Breast epithelium (tissue), 4 donors: ENCODE measurements around the gene CYBRD1. TPM values are rescaled to one million over a fixed set of nuclear protein-coding genes. Genes with fewer than 3 reads are reported as not detected.

ENCODE experiments used
- DNase-seq, 2 donors: peaks; one replicate each; pipeline ENCODE4 v3.0.0-alpha.2; 2019; ENCODE audit warnings: low spot score in 2 of 2
- H3K27ac ChIP-seq, 2 donors: fragments of 200-600 bp; sonication (generic) in 1 of 2; one replicate each; pipeline ENCODE4 v1.5.1; 2016 to 2019; ENCODE audit warnings: mild to moderate bottlenecking in 1 of 2
- H3K27me3 ChIP-seq, 2 donors: fragments of 200-600 bp; sonication (generic) in 1 of 2; one replicate each; pipeline versions ENCODE4 v1.5.1 to v1.6.0; 2017 to 2019; ENCODE audit warnings: control low read depth in 1 of 2, mild to moderate bottlenecking in 1 of 2
- H3K36me3 ChIP-seq: fragments of 200-600 bp; one replicate; pipeline ENCODE4 v1.5.1; 2019
- H3K4me1 ChIP-seq, 2 donors: fragments of 200-600 bp; sonication (generic); one replicate each; pipeline ENCODE4 v1.5.1; 2016 to 2019; ENCODE audit warnings: control low read depth in 1 of 2
- H3K4me3 ChIP-seq, 3 donors: fragments of 200-600 bp; sonication (generic); 1 replicate in 2 of 3; 2 replicates in 1 of 3; pipeline ENCODE4 v1.5.1; 2016 to 2019; ENCODE audit warnings: mild to moderate bottlenecking in 3 of 3, moderate library complexity in 2 of 3
- H3K9me3 ChIP-seq, 2 donors: fragments of 200-600 bp; sonication (generic) in 1 of 2; one replicate each; pipeline ENCODE4 v1.5.1; 2016 to 2019; ENCODE audit warnings: control low read depth in 1 of 2
- CTCF ChIP-seq, 3 donors: fragments of 450-650 bp; IDR thresholded peaks; one replicate each; pipeline ENCODE4 v1.5.1; 2016 to 2017; ENCODE audit warnings: antibody characterized with exemption in 3 of 3, mild to moderate bottlenecking in 3 of 3, moderate library complexity in 3 of 3
- POLR2A ChIP-seq: fragments of 450-650 bp; IDR thresholded peaks from one replicate; pipeline ENCODE4 v1.6.1; 2016; ENCODE audit warnings: antibody characterized with exemption, mild to moderate bottlenecking, moderate library complexity
- POLR2AphosphoS5 ChIP-seq, 3 donors: sonication (generic); formaldehyde crosslinking; IDR thresholded peaks; one replicate each; pipeline ENCODE4 v1.6.1; 2017; ENCODE audit warnings: antibody characterized with exemption in 3 of 3
- intact Hi-C: fragments of 100-400 bp; cut with DNase I; formaldehyde crosslinking; loops from one replicate; pipeline ENCODE4 v1.15.1; 2023; ENCODE audit warnings: low total_unique reads
- total RNA-seq, 3 donors: library from RNA; depleted of rRNA; stranded (reverse); fragments of >200 nt; gene quantifications; one replicate each; pipeline ENCODE4 v1.1.0, GENCODE V29; 2016

Gene CYBRD1
- total RNA-seq, 3 donors from 2014 or later = 396 to 761 (median 409) TPM

- Histone ChIP-seq H3K9me3 (no peaks in the 10 kb centered on the region), H3K27me3 (no peaks in the 10 kb centered on the region), H3K36me3 (no peaks in the 10 kb centered on the region), H3K4me1 (no peaks in the 10 kb centered on the region), H3K27ac (no peak overlapping the region), H3K4me3 (no peak overlapping the region)
- no peak for DNase-seq
- TF ChIP-seq POLR2AphosphoS5 (IDR thresholded peaks at IDR 0.05) = no peak
- TF ChIP-seq POLR2A = no peak
- TF ChIP-seq CTCF (IDR thresholded peaks at IDR 0.05) = no peak
- intact Hi-C loops = no loop called here
Observed at GRCh38 chr2:171557363-171557762, 35.1 kb downstream of the CYBRD1 start.

DNA sequence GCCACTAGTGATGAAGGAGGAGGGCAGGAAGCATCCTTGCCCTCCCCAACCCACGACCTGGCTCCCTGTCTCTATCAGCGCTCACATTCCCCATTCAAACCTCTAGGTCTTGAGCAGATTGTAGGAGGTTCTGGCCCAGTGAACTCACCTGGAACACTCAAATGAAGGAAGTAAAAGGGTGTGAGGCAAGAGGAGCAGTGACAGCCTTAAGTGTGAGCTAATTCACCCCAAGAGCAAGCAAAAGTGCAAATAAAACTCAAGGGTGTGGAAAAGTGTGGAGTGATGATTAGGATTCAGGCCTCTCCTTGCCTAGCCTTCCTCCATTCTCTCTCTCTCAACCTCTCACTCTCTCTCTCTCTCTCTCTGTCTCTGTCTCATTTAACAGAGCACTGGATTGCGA lies 41.0 kb downstream of the CYBRD1 start:
- Histone ChIP-seq H3K36me3 (no peaks in the 10 kb centered on the region), H3K9me3 (peaks cover 0 to 2% of the 10 kb centered on the region in 2 donors), H3K4me3 (no peak overlapping the region), H3K4me1 (no peaks in the 10 kb centered on the region), H3K27me3 (no peaks in the 10 kb centered on the region), H3K27ac (no peak overlapping the region)
- TF ChIP-seq POLR2AphosphoS5 (IDR thresholded peaks at IDR 0.05) (no peak), POLR2A (no peak), CTCF (IDR thresholded peaks at IDR 0.05) (no peak)
- intact Hi-C loops = no loop called here
- DNase-seq = no peak

- intact Hi-C loops = no loop called here
- Histone ChIP-seq H3K27me3 (no peaks in the 10 kb centered on the region), H3K27ac (no peak overlapping the region), H3K36me3 (no peaks in the 10 kb centered on the region), H3K9me3 (peaks cover 0 to 2% of the 10 kb centered on the region in 2 donors), H3K4me3 (no peak overlapping the region), H3K4me1 (no peaks in the 10 kb centered on the region)
- DNase-seq = no peak
- no peak for TF ChIP-seq POLR2AphosphoS5 (IDR thresholded peaks at IDR 0.05)
- TF ChIP-seq POLR2A = no peak
- TF ChIP-seq CTCF (IDR thresholded peaks at IDR 0.05) = no peak
Observed at GRCh38 chr2:171564463-171564862, 42.2 kb downstream of the CYBRD1 start.

DNA sequence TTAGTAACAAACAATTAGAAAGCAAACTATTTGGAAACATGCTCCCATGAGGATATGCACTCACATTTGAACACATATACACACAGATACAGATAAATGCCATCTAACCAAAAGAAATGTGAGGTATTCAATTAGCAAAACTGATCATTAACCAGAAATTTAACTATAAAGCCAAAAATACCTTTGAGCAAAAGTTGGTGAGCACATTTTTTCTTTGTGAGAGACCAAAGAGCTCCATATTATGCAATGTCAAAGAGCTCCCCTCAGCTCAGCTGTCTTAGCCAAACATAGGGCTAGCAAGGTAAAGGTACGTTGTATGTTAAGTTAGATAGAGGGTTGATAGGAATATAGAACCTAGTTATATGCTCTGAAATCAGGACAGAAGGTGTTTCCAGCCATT lies 43.8 kb downstream of the CYBRD1 start:
- DNase-seq = no peak
- Histone ChIP-seq H3K9me3 (peaks cover 0 to 2% of the 10 kb centered on the region in 2 donors), H3K4me3 (no peak overlapping the region), H3K36me3 (no peaks in the 10 kb centered on the region), H3K27ac (no peak overlapping the region), H3K27me3 (no peaks in the 10 kb centered on the region), H3K4me1 (no peaks in the 10 kb centered on the region)
- TF ChIP-seq POLR2AphosphoS5 (IDR thresholded peaks at IDR 0.05) = no peak
- no peak for TF ChIP-seq POLR2A
- TF ChIP-seq CTCF (IDR thresholded peaks at IDR 0.05) = no peak
- intact Hi-C loops = no loop called here

- Histone ChIP-seq H3K27ac (no peak overlapping the region), H3K9me3 (peaks cover 0 to 2% of the 10 kb centered on the region in 2 donors), H3K27me3 (no peaks in the 10 kb centered on the region), H3K4me1 (no peaks in the 10 kb centered on the region), H3K36me3 (no peaks in the 10 kb centered on the region), H3K4me3 (no peak overlapping the region)
- no peak for DNase-seq
- TF ChIP-seq POLR2AphosphoS5 (IDR thresholded peaks at IDR 0.05) (no peak), CTCF (IDR thresholded peaks at IDR 0.05) (no peak), POLR2A (no peak)
- intact Hi-C loops = no loop called here
Observed at GRCh38 chr2:171566753-171567152, 44.5 kb downstream of the CYBRD1 start.
